IMR-90 (cell line): ENCODE measurements around the gene TMEM168. TPM values are rescaled to one million over a fixed set of nuclear protein-coding genes. Genes with fewer than 3 reads are reported as not detected.

Source experiments
- ATAC-seq: fragments of 200-7000 bp; cut with Tn5 transposase; 2 replicates; pipeline ENCODE4 v1.9.1; 2020; ENCODE audit warnings: low read depth, mild to moderate bottlenecking, moderate library complexity
- BruUV-seq: library from RNA; stranded (reverse); fragments of 400-500 nt; replicated peaks from 2 replicates; lab custom pipeline; 2021; lab: Mats Ljungman, UMichigan
- CTCF ChIA-PET: fragments of 300-600 bp; formaldehyde crosslinking; extraction: SDS; loops from one replicate; lab custom pipeline; 2021; ENCODE audit warnings: antibody characterized with exemption; lab: Yijun Ruan, JAX
- POLR2A ChIA-PET: fragments of 300-600 bp; sonication (Branson Sonifier 250); formaldehyde crosslinking; loops from one replicate; lab custom pipeline; 2022; ENCODE audit warnings: antibody characterized with exemption; ENCODE audit not compliant: unreplicated experiment; lab: Charles Lee
- DNase-seq: peaks from one replicate; pipeline ENCODE4 v3.0.0; 2013
- H2AFZ ChIP-seq: replicated peaks from 2 replicates; pipeline ENCODE3; 2013; ENCODE audit warnings: low read length, mild to moderate bottlenecking; ENCODE audit not compliant: poor library complexity
- H2AK5ac ChIP-seq: 2 replicates; pipeline ENCODE4 v1.6.1; 2013; ENCODE audit warnings: low read depth, low read length, inconsistent platforms
- H2AK9ac ChIP-seq: replicated peaks from 2 replicates; pipeline ENCODE3; 2013; ENCODE audit warnings: mild to moderate bottlenecking, low read depth, low read length, moderate library complexity; ENCODE audit not compliant: poor library complexity
- H2BK120ac ChIP-seq: 2 replicates; pipeline ENCODE4 v1.6.1; 2013; ENCODE audit warnings: low read depth, low read length, inconsistent platforms
- H2BK15ac ChIP-seq: 3 replicates; pipeline ENCODE4 v1.6.1; 2013; ENCODE audit warnings: low read depth, low read length, inconsistent platforms
- H2BK20ac ChIP-seq: 2 replicates; pipeline ENCODE4 v1.6.1; 2013; ENCODE audit warnings: low read depth, mild to moderate bottlenecking, inconsistent platforms, low read length, moderate library complexity
- H2BK5ac ChIP-seq: 2 replicates; pipeline ENCODE4 v1.6.1; 2013; ENCODE audit warnings: mild to moderate bottlenecking, low read depth, low read length, inconsistent platforms; ENCODE audit not compliant: poor library complexity, severe bottlenecking
- H3K14ac ChIP-seq: replicated peaks from 2 replicates; pipeline ENCODE4 v1.6.1; 2013; ENCODE audit warnings: low read depth, low read length, inconsistent platforms
- H3K18ac ChIP-seq: 2 replicates; pipeline ENCODE4 v1.6.1; 2013; ENCODE audit warnings: low read depth, low read length, control low read depth
- H3K23ac ChIP-seq: 2 replicates; pipeline ENCODE4 v1.6.1; 2013; ENCODE audit warnings: low read depth, low read length, inconsistent platforms
- H3K27ac ChIP-seq: 2 replicates; pipeline ENCODE4 v1.5.1; 2013; ENCODE audit warnings: mild to moderate bottlenecking, control low read depth, low read length; ENCODE audit not compliant: insufficient read depth
- H3K27me3 ChIP-seq: 2 replicates; pipeline ENCODE4 v1.6.1; 2013; ENCODE audit warnings: low read length; ENCODE audit not compliant: control insufficient read depth, insufficient read depth
- H3K36me3 ChIP-seq: 2 replicates; pipeline ENCODE4 v1.6.1; 2013; ENCODE audit warnings: low read length, mixed read lengths; ENCODE audit not compliant: control insufficient read depth, insufficient read depth
- H3K4ac ChIP-seq: 2 replicates; pipeline ENCODE4 v1.6.1; 2013; ENCODE audit warnings: low read depth, low read length, inconsistent platforms
- H3K4me1 ChIP-seq: 2 replicates; pipeline ENCODE4 v1.6.1; 2013; ENCODE audit warnings: low read length, mixed read lengths; ENCODE audit not compliant: control insufficient read depth, insufficient read depth
- H3K4me2 ChIP-seq: 2 replicates; pipeline ENCODE4 v1.6.1; 2013; ENCODE audit warnings: low read depth, mild to moderate bottlenecking, control low read depth, low read length, moderate library complexity
- H3K4me3 ChIP-seq: 2 replicates; pipeline ENCODE4 v1.5.1; 2013; ENCODE audit warnings: low read depth, mild to moderate bottlenecking, control low read depth, low read length, moderate library complexity; ENCODE audit not compliant: insufficient read depth
- H3K56ac ChIP-seq: 2 replicates; pipeline ENCODE4 v1.6.1; 2013; ENCODE audit warnings: low read length, inconsistent platforms; ENCODE audit not compliant: insufficient read depth; ENCODE audit errors: extremely low read depth
- H3K79me1 ChIP-seq, 2 experiments: 2 replicates each; pipeline ENCODE4 v1.6.1; 2013; ENCODE audit warnings: low read length in 2 of 2, inconsistent platforms in 1 of 2, low read depth in 1 of 2
- H3K9ac ChIP-seq: 2 replicates; pipeline ENCODE4 v1.6.1; 2013; ENCODE audit warnings: low read depth, low read length, control low read depth
- H3K9me1 ChIP-seq: 2 replicates; pipeline ENCODE4 v1.6.1; 2013; ENCODE audit warnings: low read length, inconsistent platforms; ENCODE audit not compliant: insufficient read depth
- H3K9me3 ChIP-seq: 2 replicates; pipeline ENCODE4 v1.6.1; 2013; ENCODE audit warnings: low read length; ENCODE audit not compliant: control insufficient read depth, insufficient read depth
- H4K20me1 ChIP-seq: 2 replicates; pipeline ENCODE4 v1.6.1; 2013; ENCODE audit warnings: low read length, inconsistent platforms; ENCODE audit not compliant: insufficient read depth
- H4K5ac ChIP-seq: 2 replicates; pipeline ENCODE4 v1.6.1; 2013; ENCODE audit warnings: mild to moderate bottlenecking, low read depth, low read length, control low read depth
- H4K8ac ChIP-seq, 2 experiments: 2 replicates each; pipeline ENCODE4 v1.6.1; 2013; ENCODE audit warnings: low read depth in 2 of 2, low read length in 2 of 2, control low read depth in 1 of 2, inconsistent platforms in 1 of 2
- H4K91ac ChIP-seq: 2 replicates; pipeline ENCODE4 v1.6.1; 2013; ENCODE audit warnings: low read depth, low read length, inconsistent platforms; ENCODE audit not compliant: insufficient read depth
- CHD1 ChIP-seq: IDR thresholded peaks from 2 replicates; pipeline ENCODE4 v1.6.1; 2012; ENCODE audit warnings: low read depth, low read length, improper control_type of control experiment
- CTCF ChIP-seq: conservative IDR thresholded peaks from 2 replicates; pipeline ENCODE4 v1.5.1; 2012; ENCODE audit warnings: mild to moderate bottlenecking, low read depth, low read length, improper control_type of control experiment
- FOS ChIP-seq: fragments of 150-350 bp; IDR thresholded peaks from 2 replicates; pipeline ENCODE4 v1.6.1; 2016; ENCODE audit warnings: low read depth, low read length
- MAZ ChIP-seq: IDR thresholded peaks from 2 replicates; pipeline ENCODE4 v1.6.1; 2012; ENCODE audit warnings: low read depth, mild to moderate bottlenecking, low read length, improper control_type of control experiment, moderate library complexity, borderline replicate concordance
- MXI1 ChIP-seq: IDR thresholded peaks from 2 replicates; pipeline ENCODE4 v1.6.1; 2012; ENCODE audit warnings: low read depth, mild to moderate bottlenecking, low read length, moderate library complexity, borderline replicate concordance
- RAD21 ChIP-seq: IDR thresholded peaks from 2 replicates; pipeline ENCODE4 v1.6.1; 2012; ENCODE audit warnings: low read length, improper control_type of control experiment
- RCOR1 ChIP-seq: IDR thresholded peaks from 2 replicates; pipeline ENCODE4 v1.6.1; 2012; ENCODE audit warnings: mild to moderate bottlenecking, low read length, improper control_type of control experiment; ENCODE audit not compliant: insufficient replicate concordance
- SMC3 ChIP-seq: fragments of 150-350 bp; IDR thresholded peaks from 2 replicates; pipeline ENCODE4 v1.6.1; 2016; ENCODE audit warnings: low read depth, mild to moderate bottlenecking, antibody characterized with exemption, low read length, moderate library complexity
- USF2 ChIP-seq: fragments of 150-350 bp; IDR thresholded peaks from 2 replicates; pipeline ENCODE4 v1.6.1; 2017; ENCODE audit warnings: mild to moderate bottlenecking, antibody characterized with exemption, low read length, low read depth
- dilution Hi-C: fragments of 300-500 bp; cut with HindIII; formaldehyde crosslinking; loops from one replicate; pipeline ENCODE4 v1.14.3; 2018; ENCODE audit warnings: low sequenced_read_pairs; ENCODE audit not compliant: unreplicated experiment
- in situ Hi-C: fragments of 300-500 bp; cut with MboI; formaldehyde crosslinking; loops from 3 replicates; pipeline ENCODE4 v1.14.3; 2019; ENCODE audit warnings: low sequenced_read_pairs, inconsistent platforms, mixed read lengths
- intact Hi-C: fragments of 100-400 bp; cut with micrococcal nuclease; formaldehyde crosslinking; loops from 2 replicates; pipeline ENCODE4 v1.10.0; 2022
- polyA plus RNA-seq, 3 experiments: library from polyadenylated mRNA; depleted of rRNA; stranded (reverse); fragments of >200 nt; gene quantifications; 2 replicates each; pipeline ENCODE4 v1.2.3, GENCODE V29; 2012; ENCODE audit warnings: low replicate concordance in 1 of 3
- total RNA-seq: library from RNA; depleted of rRNA; stranded (reverse); fragments of >200 nt; gene quantifications from 2 replicates; pipeline ENCODE4 v1.2.3, GENCODE V29; 2012

Gene TMEM168
- total and polyA plus RNA-seq, 2 of the 4 experiments (the other 2 are of a cell fraction) = 17.7 to 22.9 TPM

DNA sequence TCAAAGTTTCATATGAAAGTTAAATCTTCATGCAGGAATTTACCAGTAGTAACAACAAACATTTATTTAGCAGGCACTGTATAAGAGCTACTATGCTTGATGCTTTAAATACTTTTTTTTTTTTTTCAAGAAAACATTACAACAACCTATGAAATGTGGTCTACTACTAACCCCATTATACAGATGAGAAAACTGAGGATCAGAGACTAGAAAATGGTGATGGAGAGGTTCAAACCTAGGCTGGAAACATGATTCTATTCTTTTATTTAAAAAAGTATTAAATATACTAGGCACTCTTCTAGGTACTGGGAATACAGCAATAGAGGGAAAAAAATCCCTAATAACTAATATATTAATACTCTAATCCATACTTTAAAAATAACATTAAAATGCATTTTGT lies 40.6 kb upstream of the TMEM168 start:
- H3K79me1 ChIP-seq = peaks cover 0 to 3% of the 10 kb centered on the region in 2 experiments; a peak in 2 of 4 replicates

More for the DNA sequence above, 40.6 kb upstream of the TMEM168 start:
- H3K9ac ChIP-seq = no peak overlapping the region
- H3K18ac ChIP-seq = no peak overlapping the region
- no peak for DNase-seq
- no peak overlapping the region for H2BK20ac ChIP-seq
- ATAC-seq = no peak
- H4K20me1 ChIP-seq = no peaks in the 10 kb centered on the region
- H4K8ac ChIP-seq = no peak overlapping the region
- peaks cover 12% of the 10 kb centered on the region for H3K36me3 ChIP-seq
- H2BK120ac ChIP-seq = no peak overlapping the region
- in situ Hi-C loops = no loop called here
- H3K27me3 ChIP-seq = no peaks in the 10 kb centered on the region
- H3K27ac ChIP-seq = no peak overlapping the region
- H3K4me2 ChIP-seq = no peak overlapping the region
- no peak overlapping the region for H3K14ac ChIP-seq
- H3K56ac ChIP-seq = no peak overlapping the region
- dilution Hi-C loops = no loop called here
- no peak overlapping the region for H2BK5ac ChIP-seq
- H2AK5ac ChIP-seq = no peak overlapping the region
- CTCF ChIA-PET = no interaction called here
- H4K5ac ChIP-seq = no peak overlapping the region
- H3K9me3 ChIP-seq = no peaks in the 10 kb centered on the region
- no peak overlapping the region for H3K23ac ChIP-seq
- POLR2A ChIA-PET = no interaction called here
- TF ChIP-seq CHD1 = no peak
- no peak for TF ChIP-seq FOS
- TF ChIP-seq SMC3 = no peak
- TF ChIP-seq RCOR1 = no peak
- no peak for TF ChIP-seq MAZ
- no peak for TF ChIP-seq USF2
- TF ChIP-seq CTCF = no peak
- no peak for TF ChIP-seq MXI1
- TF ChIP-seq RAD21 = no peak
- no peak overlapping the region for H2BK15ac ChIP-seq
- no peak overlapping the region for H2AK9ac ChIP-seq
- no peak overlapping the region for H3K4me3 ChIP-seq
- H3K9me1 ChIP-seq = no peaks in the 10 kb centered on the region
- no TSS peak for BruUV-seq
- intact Hi-C loops = no loop called here
- H3K4me1 ChIP-seq = no peaks in the 10 kb centered on the region
- H4K91ac ChIP-seq = no peak overlapping the region
- no peak overlapping the region for H2AFZ ChIP-seq
- H3K4ac ChIP-seq = no peak overlapping the region
